Measurements from ENCODE around the gene EDDM13. TPM values are rescaled to one million over a fixed set of nuclear protein-coding genes. Genes with fewer than 3 reads are reported as not detected.

The EDDM13 gene, protein sequence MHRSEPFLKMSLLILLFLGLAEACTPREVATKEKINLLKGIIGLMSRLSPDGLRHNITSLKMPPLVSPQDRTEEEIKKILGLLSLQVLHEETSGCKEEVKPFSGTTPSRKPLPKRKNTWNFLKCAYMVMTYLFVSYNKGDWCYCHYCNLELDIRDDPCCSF
- not detected in 2 replicates for total RNA-seq

DNA sequence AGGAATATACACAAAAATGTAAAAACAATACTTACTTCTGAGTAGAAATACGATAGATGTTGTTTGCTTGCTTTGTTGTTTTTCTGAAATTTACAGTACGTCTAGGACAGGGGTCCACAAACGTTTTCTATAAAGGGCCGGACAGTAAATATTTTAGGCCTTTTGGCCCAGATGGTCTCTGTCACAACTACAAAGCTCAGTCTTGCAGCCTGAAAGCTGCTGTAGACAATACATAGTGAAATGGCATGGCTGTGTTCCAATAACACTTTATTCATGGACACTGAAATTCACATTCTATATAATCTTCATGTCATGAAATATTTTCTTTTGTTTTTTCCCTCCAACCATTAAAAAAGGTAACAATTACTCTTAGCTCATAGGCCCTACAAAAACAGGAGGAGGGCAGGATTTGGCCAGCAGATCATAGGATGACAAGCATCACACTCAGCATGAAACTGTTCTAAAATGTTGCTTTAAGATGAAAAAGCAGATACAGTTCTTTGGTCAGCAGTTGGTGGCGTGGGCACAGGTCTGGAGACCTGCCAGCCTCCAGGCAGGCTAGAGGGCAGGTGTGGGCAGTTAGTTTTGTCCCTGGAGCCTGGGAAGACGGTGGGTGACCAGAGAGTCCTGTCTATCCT is at the start of gene EDDM13:
TSS of gene EDDM13 (plus strand) at position 588 of the 638 bp plus-strand sequence. CDS start 87 bp downstream, outside the sequence.

DNA sequence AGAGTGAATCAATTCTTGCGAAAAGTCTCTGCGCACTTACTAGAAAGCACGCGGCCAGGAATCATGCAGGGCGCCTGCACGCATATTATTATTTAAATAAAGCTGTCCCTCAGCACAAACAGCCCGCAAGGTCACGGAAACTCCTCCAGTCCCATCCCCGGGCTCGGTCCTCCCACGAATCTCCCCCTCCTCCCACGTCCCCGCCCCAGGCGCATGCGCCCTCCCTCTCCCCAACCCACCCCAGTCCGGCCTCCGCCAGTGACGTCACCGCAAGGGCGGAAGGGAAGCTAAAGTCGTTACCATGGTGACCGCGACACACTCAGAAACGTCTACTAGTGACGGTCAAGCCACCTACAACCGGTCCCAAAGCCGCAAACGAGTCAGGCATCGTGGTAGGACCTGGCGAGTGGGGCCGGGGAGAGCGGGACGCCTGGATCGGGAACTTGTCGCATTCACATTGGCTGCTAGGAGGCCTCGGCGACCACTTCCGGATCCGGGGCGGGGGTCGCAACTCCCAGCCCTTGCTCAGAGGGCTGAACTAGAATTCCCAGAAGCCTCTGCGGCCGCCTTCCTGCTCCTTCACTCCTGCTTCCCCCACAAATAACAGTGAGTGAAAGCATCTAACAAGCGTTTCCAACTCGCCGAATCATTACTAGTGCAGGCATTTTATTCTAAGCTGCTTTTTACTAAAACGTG is 42.0 kb downstream of the EDDM13 start, which contains the start of gene ZSCAN5A:
TSS of gene ZSCAN5A (minus strand) at position 459 of the 696 bp plus-strand sequence. CDS start 89,793 bp downstream, outside the sequence.

Other genes starting within 250 kb of the EDDM13 start
- 24.6 and 49.1 TPM in 2 replicates for gene ZNF787, start 151.5 kb upstream of the EDDM13 start, total RNA-seq
- gene ZNF444, start 131.5 kb upstream of the EDDM13 start, total RNA-seq: 21.7 and 27.6 TPM in 2 replicates
- gene GALP, start 96.7 kb upstream of the EDDM13 start, total RNA-seq: not detected in 2 replicates
- gene ZSCAN5B, start 75.0 kb upstream of the EDDM13 start, total RNA-seq: 0.17 TPM in 1 of 2 replicates, not detected in the other
- not detected in 2 replicates for gene ZSCAN5C, start 70.5 kb upstream of the EDDM13 start, total RNA-seq
- 10.5 and 11.2 TPM in 2 replicates for gene ZSCAN5A, start 42.1 kb downstream of the EDDM13 start, total RNA-seq
- 2.6 and 3.6 TPM in 2 replicates for gene ZNF582, start 120.8 kb downstream of the EDDM13 start, total RNA-seq
- 5.7 and 5.8 TPM in 2 replicates for gene ZNF583, start 131.6 kb downstream of the EDDM13 start, total RNA-seq
- gene ZNF667, start 204.6 kb downstream of the EDDM13 start, total RNA-seq: 3.9 and 7.6 TPM in 2 replicates
- 5.0 and 5.7 TPM in 2 replicates for gene ZNF471, start 235.1 kb downstream of the EDDM13 start, total RNA-seq